Measurements from ENCODE around the gene TMEM184B.

Gene TMEM184B

DNA sequence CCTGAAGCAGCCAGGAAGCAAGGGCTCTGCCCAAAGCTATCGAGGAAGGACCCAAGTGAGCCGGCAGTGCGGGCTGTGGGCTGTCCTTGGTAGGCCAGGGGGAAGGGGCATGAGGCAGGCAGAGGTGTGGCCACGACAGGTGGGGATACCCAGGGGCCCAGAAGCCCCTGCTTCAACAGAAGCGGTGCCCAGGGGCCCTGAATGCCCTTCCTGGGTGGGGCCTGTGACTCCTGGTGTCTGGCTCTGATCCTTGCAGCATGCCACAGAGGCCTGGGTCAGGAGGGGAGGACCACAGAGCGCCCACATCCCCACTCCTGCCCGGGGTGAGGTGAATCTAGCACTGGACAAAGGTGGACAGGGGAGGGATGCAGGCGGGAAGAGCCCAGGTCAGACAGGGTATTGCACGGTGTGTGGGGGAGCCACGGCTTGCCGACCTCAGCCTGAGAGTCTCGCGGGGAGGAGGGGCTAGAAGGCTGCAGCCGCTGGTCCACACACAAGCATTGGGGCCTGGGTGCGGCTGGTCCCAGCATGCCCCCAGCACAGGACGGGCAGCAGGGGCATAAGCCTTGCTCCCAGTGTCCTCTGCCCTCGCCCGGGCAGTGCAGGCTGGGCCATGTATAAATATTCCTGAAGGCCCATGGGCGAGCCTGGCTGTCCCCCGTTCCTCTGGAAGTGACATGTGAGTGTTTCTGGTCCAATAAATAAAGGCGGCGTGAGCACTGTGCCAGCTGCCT, 52.0 kb downstream of the TMEM184B start:
- TF ChIP-seq, protein P1, sequence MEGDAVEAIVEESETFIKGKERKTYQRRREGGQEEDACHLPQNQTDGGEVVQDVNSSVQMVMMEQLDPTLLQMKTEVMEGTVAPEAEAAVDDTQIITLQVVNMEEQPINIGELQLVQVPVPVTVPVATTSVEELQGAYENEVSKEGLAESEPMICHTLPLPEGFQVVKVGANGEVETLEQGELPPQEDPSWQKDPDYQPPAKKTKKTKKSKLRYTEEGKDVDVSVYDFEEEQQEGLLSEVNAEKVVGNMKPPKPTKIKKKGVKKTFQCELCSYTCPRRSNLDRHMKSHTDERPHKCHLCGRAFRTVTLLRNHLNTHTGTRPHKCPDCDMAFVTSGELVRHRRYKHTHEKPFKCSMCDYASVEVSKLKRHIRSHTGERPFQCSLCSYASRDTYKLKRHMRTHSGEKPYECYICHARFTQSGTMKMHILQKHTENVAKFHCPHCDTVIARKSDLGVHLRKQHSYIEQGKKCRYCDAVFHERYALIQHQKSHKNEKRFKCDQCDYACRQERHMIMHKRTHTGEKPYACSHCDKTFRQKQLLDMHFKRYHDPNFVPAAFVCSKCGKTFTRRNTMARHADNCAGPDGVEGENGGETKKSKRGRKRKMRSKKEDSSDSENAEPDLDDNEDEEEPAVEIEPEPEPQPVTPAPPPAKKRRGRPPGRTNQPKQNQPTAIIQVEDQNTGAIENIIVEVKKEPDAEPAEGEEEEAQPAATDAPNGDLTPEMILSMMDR (IDR thresholded peaks at IDR 0.05; ENCODE audit: low read depth, low read length): no peak

DNA sequence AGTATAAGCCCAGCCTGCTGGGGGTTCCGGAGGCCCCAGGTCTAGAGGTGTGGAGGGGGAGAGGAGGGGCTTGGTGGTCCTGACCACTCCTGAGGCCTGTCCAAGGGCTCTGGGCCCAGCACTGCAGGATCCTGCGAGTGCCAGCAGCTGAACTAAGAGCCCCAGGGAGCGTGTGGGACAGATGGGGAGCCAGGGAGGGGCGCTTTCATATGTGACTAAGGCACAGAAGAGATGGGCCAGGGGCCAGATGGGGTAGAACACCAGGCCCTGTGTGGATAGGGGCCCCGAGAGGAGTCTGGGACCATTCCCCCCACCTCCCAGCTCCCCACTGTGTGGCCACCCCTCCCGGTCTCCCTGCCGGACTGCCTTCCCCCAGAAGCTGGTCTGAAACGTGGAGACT, 52.6 kb downstream of the TMEM184B start:
- TF ChIP-seq, protein P1 (IDR thresholded peaks at IDR 0.05; ENCODE audit: low read depth, low read length): no peak
- DNase-seq (ENCODE audit: extremely low read depth, low read depth): no peak

More for the DNA sequence above, 52.0 kb downstream of the TMEM184B start:
- DNase-seq (ENCODE audit: extremely low read depth, low read depth): no peak

DNA sequence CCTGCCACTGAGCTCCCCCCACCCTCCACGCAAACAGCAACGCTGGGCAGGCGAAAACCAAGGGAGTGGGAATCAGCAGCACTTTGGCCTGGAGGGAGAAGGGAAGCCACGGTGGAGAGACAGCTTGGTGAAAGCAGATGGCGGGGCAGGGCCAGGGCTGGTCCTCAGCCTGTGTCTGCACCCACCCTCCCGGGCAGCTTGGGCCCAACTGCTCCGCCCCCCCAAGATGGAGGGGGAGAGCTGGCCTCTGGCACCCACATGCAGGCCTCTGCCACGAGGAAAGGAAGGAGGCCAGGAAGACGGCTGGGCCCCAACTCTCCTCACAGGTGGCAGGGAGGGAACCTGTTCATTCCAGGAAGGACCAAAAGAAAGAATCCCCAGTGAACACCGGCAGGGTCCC, 53.2 kb downstream of the TMEM184B start:
- TF ChIP-seq, protein P1 (IDR thresholded peaks at IDR 0.05; ENCODE audit: low read depth, low read length): no peak
- DNase-seq (ENCODE audit: extremely low read depth, low read depth): no peak

GRCh38 chr22:38218661-38219622, 53.9 kb downstream of the TMEM184B start:
- TF ChIP-seq, protein P1 (IDR thresholded peaks at IDR 0.05; ENCODE audit: low read depth, low read length): no peak
- DNase-seq (ENCODE audit: extremely low read depth, low read depth): peak; percentile 74

- TF ChIP-seq, protein P1 (IDR thresholded peaks at IDR 0.05; ENCODE audit: low read depth, low read length): no peak
- no peak for DNase-seq (ENCODE audit: extremely low read depth, low read depth)
Measured at GRCh38 chr22:38215156-38216038, 57.4 kb downstream of the TMEM184B start.

DNA sequence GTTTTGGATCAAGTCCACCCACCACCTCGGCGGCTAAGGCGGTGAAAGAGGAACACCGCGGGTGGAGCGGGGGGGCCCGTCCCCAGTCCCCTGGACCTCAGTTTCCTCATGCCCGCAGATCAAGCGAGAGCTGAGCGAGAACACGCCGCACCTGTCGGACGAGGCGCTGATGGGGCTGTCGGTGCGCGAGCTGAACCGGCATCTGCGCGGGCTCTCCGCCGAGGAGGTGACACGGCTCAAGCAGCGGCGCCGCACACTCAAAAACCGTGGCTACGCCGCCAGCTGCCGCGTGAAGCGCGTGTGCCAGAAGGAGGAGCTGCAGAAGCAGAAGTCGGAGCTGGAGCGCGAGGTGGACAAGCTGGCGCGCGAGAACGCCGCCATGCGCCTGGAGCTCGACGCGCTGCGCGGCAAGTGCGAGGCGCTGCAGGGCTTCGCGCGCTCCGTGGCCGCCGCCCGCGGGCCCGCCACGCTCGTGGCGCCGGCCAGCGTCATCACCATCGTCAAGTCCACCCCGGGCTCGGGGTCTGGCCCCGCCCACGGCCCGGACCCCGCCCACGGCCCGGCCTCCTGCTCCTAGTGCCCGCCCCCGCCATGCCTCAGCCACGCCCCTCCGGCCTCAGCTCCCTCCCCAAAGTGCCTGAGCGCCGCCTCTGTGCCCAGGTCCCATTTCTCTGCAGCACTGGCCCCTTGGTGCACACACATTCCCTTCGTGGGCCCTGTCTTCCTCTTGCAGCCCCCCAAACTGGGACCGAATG, 58.3 kb downstream of the TMEM184B start:
- TF ChIP-seq, protein P1 (IDR thresholded peaks at IDR 0.05; ENCODE audit: low read depth, low read length): peak; percentile 12
- DNase-seq (ENCODE audit: extremely low read depth, low read depth): no peak
